Activated CD4-positive, alpha-beta T cell treated with anti-CD3 and anti-CD28 coated beads, Interleukin-2, Interleukin-6, amounts not matched to agents 100 ng/mL and 50 ng/mL, durations not matched to agents 16 hours and 8 hours (primary cell): ENCODE measurements around the gene S100A11.
A peak's percentile ranks its signal among the peaks of the same experiment; 100 is the strongest.

Experiments
- DNase-seq: peaks from one replicate; pipeline ENCODE4 v3.0.0-alpha.2; 2020

Gene S100A11

GRCh38 chr1:152001631-152002584, 34.9 kb downstream of the S100A11 start:
- DNase-seq: peak; percentile 82

DNA sequence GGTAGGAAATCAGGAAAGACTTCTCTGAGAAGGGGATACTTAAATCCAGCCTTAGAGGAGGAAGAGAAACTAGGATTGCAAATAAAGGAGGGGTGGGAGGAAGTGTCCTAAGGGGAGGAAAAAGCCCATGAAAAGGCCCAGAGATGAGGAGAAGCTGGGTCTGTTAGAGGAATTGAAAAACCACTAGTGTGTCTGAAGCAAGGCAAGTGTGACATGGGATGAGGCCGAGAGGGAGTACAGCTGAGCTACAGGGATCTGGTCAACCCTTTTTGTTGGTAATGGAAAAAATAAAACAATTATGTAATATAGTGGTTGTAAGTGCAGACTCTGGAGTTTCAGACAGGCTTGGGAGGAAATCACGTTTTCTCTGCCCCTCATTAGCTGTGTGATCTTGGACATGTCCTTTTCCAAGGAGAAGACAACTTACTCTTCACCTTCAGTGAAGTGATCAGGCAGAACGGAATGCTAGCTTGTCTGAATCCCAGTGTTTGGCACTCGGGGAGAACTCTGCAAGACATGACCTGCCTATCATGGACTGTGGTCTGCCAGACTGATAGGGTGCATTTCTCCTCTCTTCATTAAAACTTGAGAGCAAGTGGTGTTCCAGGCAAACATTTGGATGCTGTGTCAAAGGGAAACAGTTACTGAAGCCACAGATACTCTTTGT, 35.7 kb downstream of the S100A11 start:
- no peak for DNase-seq

DNA sequence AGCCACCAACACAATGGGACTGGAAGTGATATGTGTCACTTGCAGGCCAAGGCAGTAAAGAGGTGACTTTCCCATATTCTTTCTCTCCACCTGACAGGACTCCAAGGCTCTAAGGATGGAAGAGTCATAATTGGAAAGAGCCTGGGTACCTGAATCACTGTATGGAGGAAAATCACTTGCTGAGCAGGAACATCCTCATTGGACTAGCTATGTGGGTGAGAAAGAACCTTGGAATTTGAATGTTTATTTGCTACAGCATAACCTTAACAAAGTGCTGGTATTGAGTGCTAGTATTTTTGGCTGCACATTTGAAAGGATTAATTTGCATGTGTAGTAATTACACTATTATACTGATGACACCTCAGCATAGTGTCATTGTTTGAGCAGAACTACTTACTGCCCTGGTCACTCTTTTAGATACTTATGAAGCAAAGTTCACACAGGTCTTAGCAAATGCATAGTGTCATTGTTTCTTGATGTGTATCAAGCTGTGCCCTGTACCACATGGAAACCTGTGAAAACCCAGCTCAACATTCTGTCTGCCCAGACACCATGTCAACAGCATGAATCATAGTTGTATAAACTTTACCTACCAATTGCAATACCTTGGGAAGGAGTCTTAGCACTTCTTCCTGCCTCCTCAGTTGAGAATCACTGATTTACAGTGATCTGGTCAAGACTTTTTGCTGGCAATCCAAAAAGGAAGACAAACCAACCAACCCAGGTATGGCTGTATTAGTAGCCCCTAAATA, 38.0 kb downstream of the S100A11 start:
- DNase-seq: no peak

GRCh38 chr1:151997284-151997570, 39.6 kb downstream of the S100A11 start:
- DNase-seq: no peak

DNA sequence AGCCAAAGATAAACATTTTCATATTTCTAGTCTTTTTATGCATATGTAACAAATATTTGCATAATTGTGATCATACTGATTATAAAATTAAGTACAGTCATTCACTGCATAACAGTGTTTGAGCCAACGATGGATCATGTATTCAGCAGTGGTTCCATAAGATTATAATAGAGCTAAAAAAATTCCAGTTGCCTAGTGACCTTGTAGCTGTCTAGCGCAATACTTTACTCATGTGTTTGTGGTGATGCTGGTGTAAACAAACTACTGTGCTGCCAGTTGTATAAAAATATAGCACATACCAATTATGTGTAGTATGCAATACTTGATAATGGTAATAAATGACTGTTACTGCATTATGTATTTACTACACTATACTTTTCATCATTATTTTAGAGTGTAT, 41.0 kb downstream of the S100A11 start:
- no peak for DNase-seq

GRCh38 chr1:151994956-151995355, 41.8 kb downstream of the S100A11 start:
- no peak for DNase-seq

- DNase-seq: peak; percentile 84
Measured at GRCh38 chr1:151993734-151994496, 42.9 kb downstream of the S100A11 start, which contains the start of gene S100A10. Gene S100A10, minus strand, starts transcription at chr1:151993859. Its CDS starts 7,629 bp downstream, at chr1:151986230.

DNA sequence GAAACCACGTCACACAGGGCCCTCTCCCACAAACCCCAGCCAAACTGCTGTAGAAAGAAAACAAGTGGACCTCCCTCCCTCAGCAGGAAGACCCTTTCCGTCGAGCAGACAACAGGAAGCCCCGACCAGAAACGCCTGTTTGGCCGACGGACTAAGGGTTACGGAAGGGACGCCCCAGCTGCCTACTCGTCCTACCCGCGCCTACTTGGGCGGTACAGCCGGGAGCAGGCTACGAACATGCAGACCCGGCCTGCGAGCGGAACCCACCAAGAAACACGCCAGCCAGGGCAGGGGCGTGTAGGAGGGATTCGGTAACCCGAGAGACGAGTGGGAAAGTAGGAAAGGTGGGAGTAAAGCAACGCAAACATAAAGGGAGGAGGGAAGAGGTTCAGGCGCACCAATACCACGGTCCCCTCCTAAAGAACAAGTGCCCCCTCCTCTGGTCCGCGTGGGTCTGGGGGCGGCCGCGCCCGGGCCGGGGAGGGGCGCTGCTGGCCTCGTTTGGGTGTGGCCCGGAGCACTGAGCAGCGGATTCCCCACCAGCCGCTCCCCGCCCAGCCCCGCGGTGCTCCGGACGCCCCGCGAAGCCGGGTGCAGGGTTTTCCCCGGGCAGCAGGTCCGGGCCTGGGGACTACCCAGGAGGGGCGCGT, 43.6 kb downstream of the S100A11 start:
- DNase-seq: peak; percentile 62

DNA sequence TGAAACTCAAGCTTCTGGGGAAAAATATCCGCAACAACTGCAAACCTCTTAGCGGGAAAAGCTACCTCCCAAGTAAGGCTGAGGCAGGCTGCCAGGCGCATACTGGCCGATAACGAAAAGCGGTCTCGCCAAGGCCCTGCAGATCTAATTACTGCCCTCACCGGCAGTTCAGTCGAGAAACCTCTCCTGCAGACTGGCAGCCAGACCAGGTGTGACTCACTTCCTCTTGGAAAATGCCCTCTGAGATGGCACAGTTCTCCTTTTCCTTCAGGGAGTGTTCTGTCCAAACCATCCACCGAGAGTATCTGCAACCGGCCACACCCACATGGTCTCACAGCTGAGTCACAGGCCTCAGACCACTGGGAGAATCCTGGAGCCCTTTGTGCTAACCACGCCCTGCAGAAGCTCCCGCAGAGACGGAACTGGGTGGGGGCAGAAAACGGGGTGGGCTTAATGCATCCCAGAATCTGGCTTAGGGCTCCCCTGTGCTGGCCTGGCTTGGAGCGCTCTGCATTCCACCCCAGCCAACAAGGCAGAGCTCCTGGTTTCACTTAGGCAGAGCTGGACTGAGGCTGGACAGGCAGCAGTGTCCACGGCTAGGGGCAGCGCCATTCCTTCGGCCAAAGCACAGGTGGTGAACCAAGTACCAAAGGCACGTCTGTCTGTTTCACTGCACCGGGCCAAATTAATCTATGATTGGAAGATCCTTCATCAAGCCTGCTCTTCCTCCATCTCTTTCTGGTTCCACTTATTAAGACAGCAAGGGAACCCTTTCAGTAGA, 44.3 kb downstream of the S100A11 start:
- DNase-seq: peak; percentile 64

DNA sequence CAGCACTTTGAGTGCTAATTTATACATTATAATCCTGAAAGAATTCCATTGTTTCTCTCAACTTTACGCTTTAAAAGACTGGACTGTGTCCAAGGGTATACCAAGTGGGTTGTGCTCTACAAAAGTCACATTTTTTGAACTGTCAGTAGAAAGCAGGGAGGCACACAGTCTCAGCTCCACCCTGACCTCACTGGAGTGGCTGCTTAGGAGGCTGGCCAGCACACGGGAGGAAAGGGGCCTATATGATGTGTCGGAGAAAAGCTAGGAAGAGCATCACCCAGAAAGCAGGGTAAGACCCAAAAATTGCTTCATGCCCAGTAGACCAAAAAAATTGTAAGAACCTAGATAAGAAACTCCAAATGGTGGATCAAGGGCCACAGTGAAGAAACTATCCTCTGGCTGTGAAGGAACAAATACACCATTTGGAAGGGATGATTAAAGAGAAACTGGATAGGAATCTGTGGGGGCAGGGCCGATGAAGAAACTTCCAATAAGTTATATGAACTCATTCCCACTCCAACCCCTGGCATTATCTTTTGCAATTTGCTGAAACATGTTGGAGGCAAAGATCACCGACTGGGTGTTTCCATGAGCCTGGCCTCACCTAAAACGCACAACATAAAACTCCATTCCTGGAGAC, 45.0 kb downstream of the S100A11 start:
- DNase-seq: no peak

- DNase-seq: no peak
Measured at GRCh38 chr1:151990856-151991198, 46.0 kb downstream of the S100A11 start.

DNA sequence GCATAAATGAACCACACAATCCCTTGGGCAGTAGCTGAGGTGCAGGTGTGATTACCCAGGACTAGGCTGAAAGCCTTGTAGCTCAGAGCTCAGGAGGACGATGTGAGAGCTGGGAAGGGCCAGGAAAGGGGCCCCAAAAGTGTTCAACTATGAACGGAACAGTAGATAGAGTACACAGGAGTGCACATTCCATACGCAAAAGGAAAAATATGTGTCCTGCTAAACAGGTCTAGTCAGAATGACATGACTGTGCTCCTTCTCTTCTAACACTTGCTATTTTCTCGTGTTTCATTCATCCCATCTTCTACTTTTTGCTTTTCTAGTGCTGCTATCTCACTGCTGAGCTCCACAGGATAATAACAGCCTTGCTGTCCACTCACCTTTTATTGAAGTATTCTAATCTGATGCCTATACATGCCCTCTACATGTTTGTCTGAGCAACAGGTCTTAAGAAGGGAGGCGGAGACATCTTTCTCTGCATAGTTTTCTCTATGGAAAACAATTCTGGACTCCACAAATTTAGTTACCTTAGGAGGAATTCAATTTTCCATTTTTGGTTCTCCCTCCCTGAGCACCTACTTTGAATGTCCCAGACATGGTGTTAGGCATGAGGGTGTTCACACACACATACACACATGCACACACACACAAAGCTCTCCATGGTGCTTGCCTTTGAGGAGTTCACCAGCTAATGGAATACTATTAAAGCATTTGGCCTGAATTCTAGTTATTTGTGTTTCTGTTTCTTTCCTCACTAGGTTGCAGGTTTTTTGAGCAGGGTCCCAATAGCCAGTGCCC, 46.5 kb downstream of the S100A11 start:
- no peak for DNase-seq

DNA sequence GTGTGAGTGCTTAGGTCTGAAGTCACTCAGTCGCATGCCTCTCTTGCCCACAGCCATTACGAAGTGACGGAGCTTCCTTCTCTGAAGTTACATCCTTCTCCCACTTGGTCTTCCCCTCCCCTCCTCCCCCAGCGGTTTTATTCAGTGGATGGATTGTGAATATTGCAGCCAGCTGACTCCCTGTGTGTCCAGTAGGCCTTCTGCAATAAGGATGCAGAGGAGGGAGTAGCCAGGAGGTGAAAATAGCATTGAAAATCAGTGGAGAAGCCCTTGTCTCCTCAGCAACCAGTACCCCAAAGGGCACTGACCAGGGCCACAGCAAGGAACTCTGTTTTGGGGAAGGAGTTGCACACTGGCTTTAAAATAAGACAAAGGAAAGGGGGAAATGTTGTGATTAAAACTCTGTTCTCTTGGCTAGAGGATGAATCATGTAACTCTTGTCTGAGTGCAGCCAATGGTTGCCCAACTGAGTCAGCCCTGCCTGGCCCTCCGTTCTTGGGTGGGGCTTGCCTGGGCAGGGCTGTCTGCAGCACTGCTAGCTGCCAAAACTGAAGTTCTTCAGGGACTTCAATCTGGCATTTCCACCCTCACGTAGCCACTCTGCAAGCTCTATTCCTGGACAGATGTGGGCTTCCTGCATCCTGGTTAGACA, 47.5 kb downstream of the S100A11 start:
- peak; percentile 66 for DNase-seq

DNA sequence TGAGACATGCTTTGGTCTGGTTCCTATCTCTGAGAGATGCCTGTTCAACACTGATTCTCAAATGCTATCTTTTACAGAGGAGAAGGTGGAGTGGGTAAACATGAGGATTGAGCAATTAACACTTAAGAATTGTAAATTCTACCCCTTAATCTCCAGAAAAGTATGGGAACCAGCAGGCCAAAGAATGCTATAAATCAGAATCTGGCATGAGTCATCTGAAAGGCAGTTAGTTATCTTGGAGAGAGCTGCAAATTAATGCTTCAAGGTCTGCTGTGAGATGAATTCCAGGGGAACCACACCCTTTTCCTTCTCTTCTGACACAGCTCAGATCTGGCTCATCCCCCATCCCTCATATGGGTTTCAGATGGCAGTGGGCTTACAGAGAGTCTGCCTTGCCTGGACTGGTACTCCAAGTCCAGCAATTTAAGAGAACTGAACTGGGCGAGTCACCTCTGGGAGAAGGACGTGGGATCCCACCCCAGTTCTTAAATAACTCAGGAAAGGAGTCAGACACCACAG, 48.3 kb downstream of the S100A11 start:
- DNase-seq: no peak

DNA sequence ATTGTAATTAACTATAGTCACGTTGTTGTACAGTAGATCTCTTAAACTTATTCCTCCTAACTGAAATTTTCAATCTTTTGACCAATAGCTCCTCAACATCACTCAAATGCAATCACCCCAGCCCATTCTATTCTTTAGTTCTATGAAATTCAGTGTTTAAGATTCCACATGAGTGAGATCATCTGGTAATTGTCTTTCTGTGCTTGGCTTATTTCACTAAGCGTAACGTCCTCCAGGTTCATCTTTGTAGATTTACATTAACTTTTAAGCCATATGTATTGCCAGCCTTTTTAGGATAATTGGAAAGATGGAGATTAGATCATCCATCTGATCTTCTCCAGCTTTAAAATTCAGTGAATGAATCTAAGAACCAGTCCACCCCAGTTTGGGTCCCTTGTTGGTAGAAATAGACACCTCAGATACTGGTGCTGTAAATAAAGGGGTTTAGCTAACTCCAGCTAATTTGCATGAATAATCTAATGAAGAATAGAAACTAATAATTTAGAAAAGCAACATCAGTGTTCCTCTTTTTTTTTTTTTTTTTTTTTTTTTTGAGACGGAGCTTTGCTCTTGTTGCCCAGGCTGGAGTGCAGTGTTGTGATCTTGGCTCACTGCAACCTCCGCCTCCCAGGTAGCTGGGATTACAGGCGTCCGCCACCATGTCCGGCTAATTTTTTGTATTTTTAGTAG, 50.2 kb downstream of the S100A11 start:
- no peak for DNase-seq

- DNase-seq: no peak
Measured at GRCh38 chr1:151985768-151986167, 51.0 kb downstream of the S100A11 start.

GRCh38 chr1:151985270-151985669, 51.5 kb downstream of the S100A11 start:
- peak; percentile 17 for DNase-seq

GRCh38 chr1:151984313-151984956, 52.4 kb downstream of the S100A11 start:
- peak; percentile 90 for DNase-seq
